Fibroblast of lung (primary cell): ENCODE results near the gene PGD.

ENCODE experiments used
- CTCF ChIP-seq, 2 donors: IDR thresholded peaks in 1 of 2; conservative IDR thresholded peaks in 1 of 2; 1 replicate in 1 of 2; 2 replicates in 1 of 2; pipeline ENCODE4 v1.5.1; 2011 to 2012; ENCODE audit warnings: low read length in 2 of 2, control low read depth in 1 of 2, inconsistent platforms in 1 of 2, low read depth in 1 of 2, mild to moderate bottlenecking in 1 of 2
- EZH2 ChIP-seq: IDR thresholded peaks from 2 replicates; pipeline ENCODE4 v1.5.1; 2012; ENCODE audit warnings: low read length, control low read depth, mild to moderate bottlenecking; ENCODE audit errors: missing control alignments

DNA sequence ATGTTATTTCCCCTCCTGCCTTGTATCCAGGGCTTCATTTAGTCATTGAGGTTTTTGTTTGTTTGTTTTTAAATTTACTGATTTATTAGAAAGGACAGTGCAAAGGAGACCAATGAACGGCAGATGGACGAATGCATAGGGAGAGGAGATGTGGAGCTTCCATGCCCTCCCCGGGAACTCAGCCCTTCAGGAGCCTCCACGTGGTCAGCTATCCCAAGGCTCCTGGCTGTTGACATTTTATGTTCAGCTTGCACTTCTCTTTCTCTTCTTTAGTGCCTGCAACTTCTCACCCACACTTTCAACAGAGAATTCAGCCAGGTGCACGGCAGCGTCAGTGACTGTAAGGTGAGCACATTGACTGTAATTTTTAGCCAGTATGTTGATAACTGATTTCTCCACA, 30.7 kb upstream of the PGD start:
- no peak for TF ChIP-seq CTCF (conservative IDR thresholded peaks at IDR 0.05 in 1 of 2, IDR thresholded peaks at IDR 0.05 in 1 of 2; ENCODE audit: low read depth in 1 of 2, low read length in 2 of 2)
- TF ChIP-seq EZH2 = no peak
